Smooth muscle cell (in vitro differentiated cells): ENCODE data around the gene PELI3. TPM values are rescaled to one million over a fixed set of nuclear protein-coding genes. Genes with fewer than 3 reads are reported as not detected.

Experiments used
- DNase-seq: peaks from one replicate; lab custom pipeline; 2025; ENCODE audit not compliant: unreplicated experiment; lab: John Stamatoyannopoulos, UW
- H2AFZ ChIP-seq: fragments of 200-600 bp; sonication (generic); 2 replicates; pipeline ENCODE4 v1.6.0; 2016; ENCODE audit warnings: antibody characterized with exemption, low read depth, mild to moderate bottlenecking
- H3F3A ChIP-seq: fragments of 200-600 bp; sonication (generic); 2 replicates; pipeline ENCODE4 v1.6.0; 2017; ENCODE audit warnings: antibody characterized with exemption, low read depth
- H3K27ac ChIP-seq: fragments of 200-600 bp; sonication (generic); 2 replicates; pipeline ENCODE4 v1.5.1; 2016; ENCODE audit warnings: low read depth, mild to moderate bottlenecking
- H3K27me3 ChIP-seq: fragments of 200-600 bp; sonication (generic); 2 replicates; pipeline ENCODE4 v1.6.1; 2016; ENCODE audit warnings: low read depth, mild to moderate bottlenecking
- H3K36me3 ChIP-seq: fragments of 200-600 bp; sonication (generic); 2 replicates; pipeline ENCODE4 v1.5.1; 2016; ENCODE audit warnings: low read depth
- H3K4me1 ChIP-seq: fragments of 200-600 bp; sonication (generic); 2 replicates; pipeline ENCODE4 v1.5.1; 2016; ENCODE audit warnings: low read depth
- H3K4me2 ChIP-seq: fragments of 200-600 bp; sonication (generic); 2 replicates; pipeline ENCODE4 v1.6.0; 2016; ENCODE audit warnings: mild to moderate bottlenecking
- H3K4me3 ChIP-seq: fragments of 200-600 bp; sonication (generic); 2 replicates; pipeline ENCODE4 v1.5.1; 2016; ENCODE audit warnings: mild to moderate bottlenecking
- H3K79me2 ChIP-seq: fragments of 200-600 bp; sonication (generic); 2 replicates; pipeline ENCODE4 v1.6.0; 2016; ENCODE audit warnings: low read depth, mild to moderate bottlenecking
- H3K9ac ChIP-seq: fragments of 200-600 bp; sonication (generic); 2 replicates; pipeline ENCODE4 v1.6.0; 2016; ENCODE audit warnings: low read depth
- H3K9me3 ChIP-seq: fragments of 200-600 bp; sonication (generic); replicated peaks from 2 replicates; pipeline ENCODE4 v1.5.1; 2016; ENCODE audit warnings: low read depth
- H4K20me1 ChIP-seq: fragments of 200-600 bp; sonication (generic); 2 replicates; pipeline ENCODE4 v1.6.0; 2016; ENCODE audit warnings: low read depth
- WGBS: methylation state at CpG from one replicate; pipeline ENCODE4 v1.1.7; 2016; ENCODE audit warnings: low lambda C conversion rate; 5-methylcytosine and 5-hydroxymethylcytosine counted together
- polyA plus RNA-seq: library from polyadenylated mRNA; unstranded; fragments of >200 nt; fragmentation: Nextera tagmentation; extraction: Ambion mirVana; gene quantifications from 2 replicates; pipeline ENCODE4 v1.2.1, GENCODE V29; 2016
- total RNA-seq: library from RNA; depleted of rRNA; stranded (reverse); fragments of >200 nt; gene quantifications from 2 replicates; pipeline ENCODE4 v1.2.3, GENCODE V29; 2014
- TF ChIP-seq, protein P1 (sequence below): fragments of 200-600 bp; sonication (generic); IDR thresholded peaks from 2 replicates; pipeline ENCODE4 v1.5.1; 2017; ENCODE audit warnings: borderline replicate concordance, mild to moderate bottlenecking, antibody characterized with exemption; ENCODE audit not compliant: insufficient read depth, poor library complexity, severe bottlenecking

Gene PELI3
- total and polyA plus RNA-seq, 2 experiments from 2014 or later = 2.1 to 9.4 TPM

GRCh38 chr11:66464916-66465315 is 1.8 kb upstream of the PELI3 start:
- no peak overlapping the region for H3K4me3 ChIP-seq
- no peaks in the 10 kb centered on the region for H3K36me3 ChIP-seq
- peaks cover 11% of the 10 kb centered on the region for H3K4me1 ChIP-seq
- H2AFZ ChIP-seq = no peak overlapping the region
- no peaks in the 10 kb centered on the region for H4K20me1 ChIP-seq
- H3K4me2 ChIP-seq = no peak overlapping the region
- H3K27ac ChIP-seq = no peak overlapping the region
- H3F3A ChIP-seq = no peaks in the 10 kb centered on the region
- H3K9ac ChIP-seq = no peak overlapping the region
- H3K9me3 ChIP-seq = no peaks in the 10 kb centered on the region
- whole genome bisulfite sequencing = 100% methylated on average over 1 of the region's 1 CpG
- H3K79me2 ChIP-seq = no peaks in the 10 kb centered on the region
- TF ChIP-seq, protein P1, sequence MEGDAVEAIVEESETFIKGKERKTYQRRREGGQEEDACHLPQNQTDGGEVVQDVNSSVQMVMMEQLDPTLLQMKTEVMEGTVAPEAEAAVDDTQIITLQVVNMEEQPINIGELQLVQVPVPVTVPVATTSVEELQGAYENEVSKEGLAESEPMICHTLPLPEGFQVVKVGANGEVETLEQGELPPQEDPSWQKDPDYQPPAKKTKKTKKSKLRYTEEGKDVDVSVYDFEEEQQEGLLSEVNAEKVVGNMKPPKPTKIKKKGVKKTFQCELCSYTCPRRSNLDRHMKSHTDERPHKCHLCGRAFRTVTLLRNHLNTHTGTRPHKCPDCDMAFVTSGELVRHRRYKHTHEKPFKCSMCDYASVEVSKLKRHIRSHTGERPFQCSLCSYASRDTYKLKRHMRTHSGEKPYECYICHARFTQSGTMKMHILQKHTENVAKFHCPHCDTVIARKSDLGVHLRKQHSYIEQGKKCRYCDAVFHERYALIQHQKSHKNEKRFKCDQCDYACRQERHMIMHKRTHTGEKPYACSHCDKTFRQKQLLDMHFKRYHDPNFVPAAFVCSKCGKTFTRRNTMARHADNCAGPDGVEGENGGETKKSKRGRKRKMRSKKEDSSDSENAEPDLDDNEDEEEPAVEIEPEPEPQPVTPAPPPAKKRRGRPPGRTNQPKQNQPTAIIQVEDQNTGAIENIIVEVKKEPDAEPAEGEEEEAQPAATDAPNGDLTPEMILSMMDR = no peak
- no peak for DNase-seq
- H3K27me3 ChIP-seq = no peaks in the 10 kb centered on the region

GRCh38 chr11:66465373-66466224 is 1.1 kb upstream of the PELI3 start:
- H3K79me2 ChIP-seq = no peaks in the 10 kb centered on the region
- peak overlapping the region; percentile 76 for H3K4me3 ChIP-seq
- H4K20me1 ChIP-seq = no peaks in the 10 kb centered on the region
- H3K4me1 ChIP-seq = peaks cover 11% of the 10 kb centered on the region
- no peaks in the 10 kb centered on the region for H3F3A ChIP-seq
- H3K27ac ChIP-seq = no peak overlapping the region
- WGBS = 51% methylated on average over 19 of the region's 19 CpGs
- DNase-seq = no peak
- H2AFZ ChIP-seq = peak overlapping the region; percentile 87
- TF ChIP-seq, protein P1 = no peak
- H3K9ac ChIP-seq = no peak overlapping the region
- no peaks in the 10 kb centered on the region for H3K9me3 ChIP-seq
- no peaks in the 10 kb centered on the region for H3K36me3 ChIP-seq
- H3K4me2 ChIP-seq = peak overlapping the region; percentile 93
- no peaks in the 10 kb centered on the region for H3K27me3 ChIP-seq

GRCh38 chr11:66467034-66467659 is 442 bp downstream of the PELI3 start:
- WGBS = 4% methylated on average over 32 of the region's 72 CpGs
- TF ChIP-seq, protein P1 = peak; percentile 1
- Histone ChIP-seq H3K4me1 (peaks cover 11% of the 10 kb centered on the region), H3K9ac (peak overlapping the region; percentile 43), H3K36me3 (no peaks in the 10 kb centered on the region), H3K4me2 (peak overlapping the region; percentile 94), H3K27me3 (no peaks in the 10 kb centered on the region), H3F3A (no peaks in the 10 kb centered on the region), H3K4me3 (peak overlapping the region; percentile 76), H2AFZ (peak overlapping the region; percentile 82), H3K27ac (no peak overlapping the region), H3K9me3 (no peaks in the 10 kb centered on the region), H4K20me1 (no peaks in the 10 kb centered on the region), H3K79me2 (no peaks in the 10 kb centered on the region)
- no peak for DNase-seq
